BE2C (cell line): Measurements from ENCODE around the gene TRAPPC2.

Experiments
- DNase-seq: peaks from one replicate; pipeline ENCODE4 v3.0.0-alpha.2; 2020
- H3K27me3 ChIP-seq: fragments of 250-450 bp; sonication (Bioruptor Pico); 2 replicates; pipeline ENCODE4 v1.5.1; 2020; ENCODE audit warnings: mild to moderate bottlenecking
- H3K36me3 ChIP-seq: fragments of 250-450 bp; sonication (Bioruptor Pico); 2 replicates; pipeline ENCODE4 v1.5.1; 2020; ENCODE audit warnings: mild to moderate bottlenecking
- H3K4me1 ChIP-seq: fragments of 250-450 bp; sonication (Bioruptor Pico); 2 replicates; pipeline ENCODE4 v1.5.1; 2020
- H3K4me3 ChIP-seq: 2 replicates; pipeline ENCODE4 v1.5.1; 2011; ENCODE audit warnings: low read depth, low read length
- H3K9me3 ChIP-seq: fragments of 250-450 bp; sonication (Bioruptor Pico); 2 replicates; pipeline ENCODE4 v1.5.1; 2020
- CTCF ChIP-seq: IDR thresholded peaks from 2 replicates; pipeline ENCODE4 v1.5.1; 2012; ENCODE audit warnings: mild to moderate bottlenecking, low read depth, low read length

Gene TRAPPC2

GRCh38 chrX:13694359-13694758 is 40.1 kb downstream of the TRAPPC2 start:
- Histone ChIP-seq H3K9me3 (no peaks in the 10 kb centered on the region), H3K27me3 (no peaks in the 10 kb centered on the region), H3K4me1 (peaks cover 5% of the 10 kb centered on the region; the same call in 1 of the 2 replicates), H3K4me3 (no peak overlapping the region), H3K36me3 (no peaks in the 10 kb centered on the region)
- DNase-seq, result no peak
- no peak for TF ChIP-seq CTCF

- TF ChIP-seq CTCF, result no peak
- Histone ChIP-seq H3K4me1 (peaks cover 5% of the 10 kb centered on the region; the same call in 1 of the 2 replicates), H3K36me3 (no peaks in the 10 kb centered on the region), H3K9me3 (no peaks in the 10 kb centered on the region), H3K27me3 (no peaks in the 10 kb centered on the region), H3K4me3 (no peak overlapping the region)
- DNase-seq, result no peak
Measured at GRCh38 chrX:13693341-13693961, 41.0 kb downstream of the TRAPPC2 start.

- TF ChIP-seq CTCF, result no peak
- H3K36me3 ChIP-seq, result no peaks in the 10 kb centered on the region
- H3K27me3 ChIP-seq, result no peaks in the 10 kb centered on the region
- no peaks in the 10 kb centered on the region for H3K9me3 ChIP-seq
- no peak overlapping the region for H3K4me3 ChIP-seq
- no peak for DNase-seq
- H3K4me1 ChIP-seq, result peaks cover 5% of the 10 kb centered on the region; the same call in 1 of the 2 replicates
Measured at GRCh38 chrX:13692771-13693231, 41.6 kb downstream of the TRAPPC2 start.

GRCh38 chrX:13691841-13692371 is 42.5 kb downstream of the TRAPPC2 start:
- TF ChIP-seq CTCF, result no peak
- Histone ChIP-seq H3K27me3 (no peaks in the 10 kb centered on the region), H3K9me3 (no peaks in the 10 kb centered on the region), H3K4me3 (no peak overlapping the region), H3K36me3 (no peaks in the 10 kb centered on the region), H3K4me1 (peaks cover 5% of the 10 kb centered on the region; the same call in 1 of the 2 replicates)
- DNase-seq, result no peak

GRCh38 chrX:13690836-13691235 is 43.6 kb downstream of the TRAPPC2 start:
- Histone ChIP-seq H3K4me3 (peak overlapping the region; percentile 85), H3K9me3 (no peaks in the 10 kb centered on the region), H3K36me3 (no peaks in the 10 kb centered on the region), H3K4me1 (peaks cover 5% of the 10 kb centered on the region; the same call in 1 of the 2 replicates), H3K27me3 (no peaks in the 10 kb centered on the region)
- no peak for DNase-seq
- TF ChIP-seq CTCF, result no peak

GRCh38 chrX:13689741-13690211 is 44.6 kb downstream of the TRAPPC2 start:
- Histone ChIP-seq H3K9me3 (no peaks in the 10 kb centered on the region), H3K4me1 (peaks cover 5% of the 10 kb centered on the region; the same call in 1 of the 2 replicates), H3K27me3 (no peaks in the 10 kb centered on the region), H3K36me3 (no peaks in the 10 kb centered on the region), H3K4me3 (peak overlapping the region; percentile 85)
- TF ChIP-seq CTCF, result no peak
- no peak for DNase-seq
